DMS79 (cell line): ENCODE data around the gene NEAT1.

Experiments
- DNase-seq: peaks from one replicate; lab custom pipeline; 2025; lab: John Stamatoyannopoulos, UW

NEAT1 gene

DNA sequence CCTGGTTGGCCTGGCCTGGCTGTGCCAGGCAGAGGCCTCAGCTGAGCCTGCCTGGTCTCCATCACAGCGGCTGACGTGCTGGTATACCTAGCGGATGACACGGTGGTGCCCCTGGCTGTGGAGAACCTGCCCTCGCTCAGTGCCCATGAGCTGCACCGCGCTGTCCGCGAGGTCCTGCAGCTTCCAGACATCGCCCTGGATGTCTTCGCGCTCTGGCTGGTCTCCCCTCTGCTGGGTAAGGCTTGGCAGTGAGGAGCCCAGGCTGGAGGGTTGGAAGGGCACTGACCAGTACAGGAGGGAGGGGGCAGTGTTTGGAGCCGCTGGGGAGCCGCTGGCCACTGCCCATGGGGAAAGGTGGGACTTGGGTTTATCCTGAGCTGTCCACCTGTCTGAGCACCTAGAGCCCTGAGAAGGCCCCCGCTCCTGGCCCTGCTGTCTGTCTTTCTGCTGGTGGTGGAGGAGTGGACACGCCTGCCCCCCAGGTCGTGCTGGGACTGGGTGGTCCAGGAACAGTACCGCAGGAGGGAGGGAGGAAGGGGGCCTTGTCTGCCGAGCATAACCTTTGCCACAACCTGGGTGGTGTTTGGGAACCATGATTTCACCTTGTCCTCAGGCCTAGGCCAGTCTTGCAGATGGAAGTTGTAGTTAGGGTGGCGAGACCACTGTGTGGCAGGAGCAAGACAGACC lies 33.2 kb upstream of the NEAT1 start:
- DNase-seq: no peak

GRCh38 chr11:65390099-65390941 lies 32.3 kb upstream of the NEAT1 start:
- no peak for DNase-seq

DNA sequence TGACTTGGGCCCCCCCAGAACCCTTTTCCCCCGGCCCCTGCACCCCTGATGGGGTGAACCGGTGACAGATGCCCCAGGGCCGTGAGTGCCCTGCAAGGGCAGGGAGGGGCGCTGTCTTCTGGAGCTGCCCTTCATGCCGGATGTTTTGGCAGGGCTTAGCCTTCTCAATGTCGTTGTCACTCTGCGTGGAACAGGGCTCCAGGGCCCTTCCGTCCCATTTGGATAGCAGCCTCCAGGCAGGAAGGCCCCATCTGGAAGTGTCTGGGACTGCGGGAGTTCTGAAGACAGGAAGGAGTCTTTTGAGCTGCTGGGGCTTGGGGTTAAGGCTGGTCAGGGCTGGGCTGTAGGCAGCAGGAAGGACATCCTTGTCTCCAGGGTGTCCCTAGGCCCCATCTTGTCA lies 31.6 kb upstream of the NEAT1 start:
- DNase-seq: no peak

DNA sequence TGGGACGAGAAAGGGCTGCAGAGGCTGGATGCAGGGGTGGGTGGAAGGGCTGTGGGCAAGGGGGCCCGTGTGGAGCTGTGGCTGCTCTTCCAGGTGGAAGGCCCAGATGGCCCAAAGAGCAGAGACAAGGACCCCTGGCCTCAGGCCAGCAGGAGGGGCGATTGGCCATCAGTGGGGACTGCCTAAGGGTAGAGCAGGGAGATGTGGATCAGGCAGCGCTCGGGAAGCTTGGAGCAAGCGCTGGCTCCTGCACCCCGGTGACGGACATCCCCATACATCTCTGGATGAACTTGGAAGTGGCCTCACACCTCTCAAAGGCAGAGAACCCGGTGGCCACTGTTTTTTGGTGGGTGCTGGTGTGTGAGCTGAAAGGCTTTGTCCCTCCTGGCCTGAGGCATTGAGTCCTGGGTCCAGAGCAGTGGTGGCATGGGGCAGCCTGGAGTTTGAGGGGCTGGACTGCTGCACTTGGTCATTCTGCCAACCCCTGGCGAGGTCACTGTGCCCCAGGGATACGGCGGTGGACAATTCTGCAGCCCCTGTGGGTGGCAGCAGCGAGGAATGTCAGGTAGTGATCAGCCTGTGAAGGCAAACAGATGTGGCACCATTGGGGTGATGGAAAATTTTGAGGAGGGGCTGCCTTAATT lies 30.3 kb upstream of the NEAT1 start:
- no peak for DNase-seq

DNA sequence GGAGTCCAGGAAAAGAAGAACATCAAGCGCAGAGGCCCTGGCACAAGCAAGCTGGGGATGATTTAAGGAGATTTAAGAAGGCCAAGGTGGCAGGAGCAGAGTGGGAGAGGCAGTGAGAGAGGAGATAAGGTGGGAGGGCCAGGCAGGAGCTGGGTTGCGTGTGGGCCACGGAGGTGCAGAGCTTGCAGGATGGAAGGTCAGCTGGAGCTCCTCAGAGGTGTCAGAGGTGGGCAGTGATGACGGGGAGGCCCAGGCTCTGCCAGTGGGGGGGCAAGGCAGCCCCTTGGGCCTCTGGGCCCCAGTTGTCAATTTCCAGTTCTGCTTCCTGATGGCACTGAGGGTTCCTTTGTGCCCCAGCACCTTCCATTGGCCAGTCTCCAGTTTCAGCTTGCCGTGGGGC lies 29.7 kb upstream of the NEAT1 start:
- no peak for DNase-seq

- DNase-seq: no peak
Observed at GRCh38 chr11:65393513-65394079, 29.0 kb upstream of the NEAT1 start.

DNA sequence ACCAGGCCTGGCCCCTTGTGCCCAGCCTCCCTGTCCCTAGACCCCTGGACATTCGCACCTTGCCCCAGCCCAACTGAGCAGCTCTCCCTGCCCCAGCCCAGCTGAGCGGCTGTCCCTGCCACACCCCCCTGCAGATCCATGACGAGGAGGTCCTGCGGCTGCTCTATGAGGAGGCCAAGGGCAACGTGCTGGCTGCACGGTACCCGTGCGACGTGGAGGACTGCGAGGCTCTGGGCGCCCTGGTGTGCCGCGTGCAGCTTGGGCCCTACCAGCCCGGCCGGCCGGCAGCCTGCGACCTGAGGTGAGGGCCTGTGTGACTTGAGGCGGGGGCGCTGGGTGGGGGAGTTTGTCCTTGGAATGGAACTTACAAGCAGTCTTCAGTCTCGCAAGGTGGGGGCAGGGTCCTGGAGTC lies 28.5 kb upstream of the NEAT1 start:
- no peak for DNase-seq

GRCh38 chr11:65395961-65396530 lies 26.6 kb upstream of the NEAT1 start:
- no peak for DNase-seq

DNA sequence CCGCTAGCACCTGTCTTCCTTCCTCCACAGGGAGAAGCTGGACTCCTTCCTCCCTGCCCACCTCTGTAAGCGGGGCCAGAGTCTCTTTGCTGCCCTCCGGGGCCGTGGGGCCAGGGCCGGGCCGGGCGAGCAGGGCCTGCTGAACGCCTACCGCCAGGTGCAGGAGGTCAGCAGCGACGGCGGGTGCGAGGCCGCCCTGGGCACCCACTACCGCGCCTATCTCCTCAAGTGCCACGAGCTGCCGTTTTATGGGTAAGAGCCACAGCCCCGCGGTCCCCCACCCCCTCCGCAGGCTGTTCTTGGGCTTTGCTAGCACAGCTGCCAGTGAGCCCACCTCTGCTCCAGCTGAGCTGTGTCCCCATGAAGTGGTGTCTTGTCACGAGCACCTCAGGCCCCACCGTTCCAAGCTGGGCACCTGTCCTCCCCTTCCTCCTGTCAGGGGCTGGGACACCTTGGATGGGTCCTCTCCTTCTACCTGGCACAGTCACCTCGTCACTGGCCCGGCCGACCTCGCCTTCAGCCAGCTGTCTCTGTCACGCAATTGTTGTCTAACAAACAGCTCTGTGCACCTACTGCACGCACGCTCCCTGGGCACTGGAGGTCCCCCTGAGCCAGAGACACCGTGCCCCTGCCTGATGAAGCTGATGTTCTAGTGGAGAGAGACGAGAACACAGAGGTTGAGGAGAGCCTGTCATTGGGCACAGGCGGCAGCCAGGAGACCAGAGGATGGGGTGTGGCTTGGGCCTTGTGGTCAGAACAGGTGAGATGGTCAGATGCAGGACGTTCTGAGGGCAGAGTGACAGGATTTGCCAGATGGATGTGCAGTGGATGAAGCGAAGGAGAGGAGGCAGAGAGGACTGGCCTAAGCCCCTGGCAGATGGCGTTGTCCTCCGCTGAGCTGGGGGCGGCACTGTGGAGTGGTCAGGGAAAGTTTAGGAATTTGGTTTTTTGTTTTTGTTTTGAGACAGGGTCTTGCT lies 25.5 kb upstream of the NEAT1 start:
- no peak for DNase-seq

DNA sequence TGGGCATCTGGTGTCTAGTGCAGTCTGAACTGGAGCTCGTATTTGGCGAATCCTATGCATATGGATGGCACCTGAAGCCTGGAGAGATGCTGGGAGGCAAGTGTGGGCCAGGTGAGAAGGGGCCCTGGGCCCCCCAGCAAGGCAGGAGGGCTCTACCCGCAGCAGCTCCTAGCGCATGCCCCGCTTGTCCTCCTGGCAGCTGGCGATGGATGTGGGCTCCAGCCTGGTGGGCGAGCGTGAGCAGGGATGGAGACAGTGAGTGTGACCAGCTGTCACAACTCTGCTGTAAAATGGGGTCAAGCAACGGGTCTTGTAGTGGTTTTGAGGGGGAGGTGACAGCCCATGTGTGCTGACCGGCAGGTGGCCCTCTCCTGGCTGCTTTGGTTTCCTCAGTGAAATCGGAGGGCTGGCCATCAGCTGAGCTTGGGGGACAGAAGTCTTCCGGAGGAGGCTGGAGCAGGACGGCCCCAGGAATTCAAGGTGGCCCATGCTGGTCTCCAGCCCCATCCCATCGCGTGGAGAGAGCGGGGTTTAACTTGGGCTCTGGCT lies 24.2 kb upstream of the NEAT1 start:
- DNase-seq: no peak

DNA sequence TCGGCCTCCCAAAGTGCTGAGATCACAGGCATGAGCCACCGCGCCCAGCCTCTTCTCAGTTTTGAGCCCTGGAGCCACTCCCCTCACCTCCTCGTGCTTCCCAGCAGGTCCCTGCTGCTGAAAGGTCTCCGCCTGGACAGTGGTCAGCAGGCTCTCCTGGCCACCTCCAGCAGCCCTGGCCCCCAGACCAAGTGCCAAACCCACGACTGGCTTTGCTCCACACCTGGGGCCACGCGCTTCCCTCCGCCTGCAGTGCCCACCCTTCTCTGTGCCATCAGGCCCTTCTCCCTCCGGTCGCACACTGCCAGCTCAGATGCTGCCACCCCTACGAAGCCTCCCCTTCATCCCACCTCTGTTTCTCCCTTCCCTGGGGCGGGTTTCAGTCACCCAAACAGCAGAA lies 23.3 kb upstream of the NEAT1 start:
- no peak for DNase-seq

DNA sequence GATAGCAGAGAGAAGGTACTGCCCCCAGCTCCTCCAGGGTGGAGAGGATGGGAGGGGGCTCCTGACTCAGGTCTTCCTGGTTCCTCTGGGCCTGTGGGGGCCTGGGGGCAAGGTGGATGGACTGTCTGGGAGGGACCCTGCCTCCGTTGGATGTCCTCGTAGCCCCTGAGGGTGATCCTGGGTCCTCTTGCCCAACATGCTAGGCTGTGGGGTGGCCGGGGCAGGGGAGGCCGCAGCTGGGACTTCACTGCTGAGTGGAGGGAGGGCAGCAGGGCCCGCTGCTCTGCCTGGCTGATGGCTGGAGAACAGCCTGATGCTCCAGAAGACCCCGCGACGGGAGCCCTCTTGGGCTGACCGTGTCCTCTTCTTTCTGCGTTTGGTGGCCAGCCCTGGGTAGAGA lies 22.8 kb upstream of the NEAT1 start:
- no peak for DNase-seq

DNA sequence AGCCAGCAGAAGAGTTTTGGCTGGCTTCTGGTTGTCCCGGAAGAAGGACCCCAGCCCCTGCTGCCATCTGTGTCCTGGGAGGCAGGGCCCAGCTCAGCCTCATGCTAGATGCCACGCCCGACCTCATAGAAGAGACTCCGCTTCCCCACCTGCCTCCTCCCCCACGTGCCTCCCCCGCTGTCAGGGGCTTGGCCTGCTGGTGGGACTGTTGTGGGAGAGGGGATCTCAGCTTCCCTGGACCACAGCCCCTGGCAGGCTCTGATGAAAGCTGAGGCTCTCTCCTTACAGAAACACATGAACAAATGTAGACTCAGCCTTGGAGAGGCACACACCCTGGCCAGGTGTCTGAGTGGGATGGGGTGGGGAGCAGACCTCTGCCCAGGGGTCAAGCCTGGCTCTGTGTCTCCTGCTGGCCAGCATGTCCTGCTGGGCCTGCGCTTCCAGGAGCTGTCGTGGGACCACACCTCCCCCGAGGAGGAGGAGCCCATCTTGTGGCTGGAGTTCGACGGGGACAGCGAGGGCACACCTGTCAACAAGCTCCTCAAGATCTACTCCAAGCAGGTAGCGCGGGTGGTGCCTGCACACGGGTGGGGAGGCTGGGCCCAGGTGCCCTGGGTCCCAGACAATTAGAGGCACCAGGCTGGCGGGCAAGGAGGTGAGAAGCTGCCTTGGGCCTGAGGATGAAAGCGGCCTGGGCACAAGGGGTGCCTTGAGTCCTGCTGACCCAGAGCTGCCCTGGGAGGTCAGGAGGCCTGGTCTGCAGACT lies 22.1 kb upstream of the NEAT1 start:
- no peak for DNase-seq

DNA sequence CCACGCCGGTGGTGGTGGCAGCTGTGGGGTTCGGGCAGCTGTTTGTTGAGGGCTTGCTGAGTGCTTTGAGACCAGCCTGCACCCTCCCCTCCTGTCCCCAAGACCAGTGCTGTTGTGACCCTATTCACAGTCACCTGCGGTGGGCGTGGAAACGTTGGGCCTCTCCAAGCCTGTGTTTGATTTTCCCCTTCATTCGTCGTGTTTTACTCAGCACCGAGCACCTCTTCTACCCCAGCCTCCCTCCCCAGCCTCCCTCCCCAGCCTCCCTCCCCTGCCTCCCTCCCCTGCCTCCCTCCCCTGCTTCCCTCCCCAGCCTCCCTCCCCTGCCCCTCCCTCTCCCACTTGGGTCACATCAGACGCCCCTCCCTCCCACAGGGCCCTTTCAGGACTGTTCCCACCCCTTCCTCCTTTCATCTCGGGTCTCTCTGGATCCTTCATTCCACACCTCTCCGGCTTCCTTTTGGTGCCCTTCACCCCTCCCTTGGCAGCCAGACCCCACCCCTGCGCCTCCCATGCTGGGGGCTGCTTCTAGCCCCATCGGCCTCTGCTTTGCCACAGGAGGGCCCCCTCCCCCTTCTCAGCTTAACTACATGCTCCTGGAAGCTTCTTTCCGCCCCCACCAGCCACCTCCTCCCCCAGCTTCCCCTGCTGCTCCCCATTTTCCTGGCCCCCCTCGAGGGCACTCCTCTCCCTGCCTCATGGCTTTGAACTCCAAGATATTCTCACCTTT lies 21.4 kb upstream of the NEAT1 start:
- DNase-seq: no peak

DNA sequence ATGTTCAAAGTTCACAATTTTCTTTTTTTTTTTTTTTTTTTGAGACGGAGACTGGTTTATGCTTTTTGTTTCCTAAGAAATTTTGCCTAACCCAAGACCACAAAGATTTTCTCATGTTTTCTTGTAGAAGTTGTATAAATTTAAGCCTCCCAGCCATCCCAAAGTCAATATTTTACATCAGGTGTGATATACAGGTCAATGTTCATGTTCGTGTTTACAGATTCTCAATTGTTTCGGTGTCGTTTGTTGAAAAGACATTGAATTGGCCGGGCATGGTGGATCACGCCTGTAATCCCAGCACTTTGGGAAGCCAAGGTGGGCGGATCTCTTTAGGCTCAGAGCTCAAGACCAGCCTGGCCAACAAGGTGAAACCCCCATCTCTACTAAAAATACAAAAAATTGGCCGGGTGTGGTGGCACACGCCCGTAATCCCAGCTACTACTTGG lies 20.8 kb upstream of the NEAT1 start:
- no peak for DNase-seq

- DNase-seq: no peak
Observed at GRCh38 chr11:65402790-65403189, 19.8 kb upstream of the NEAT1 start.

DNA sequence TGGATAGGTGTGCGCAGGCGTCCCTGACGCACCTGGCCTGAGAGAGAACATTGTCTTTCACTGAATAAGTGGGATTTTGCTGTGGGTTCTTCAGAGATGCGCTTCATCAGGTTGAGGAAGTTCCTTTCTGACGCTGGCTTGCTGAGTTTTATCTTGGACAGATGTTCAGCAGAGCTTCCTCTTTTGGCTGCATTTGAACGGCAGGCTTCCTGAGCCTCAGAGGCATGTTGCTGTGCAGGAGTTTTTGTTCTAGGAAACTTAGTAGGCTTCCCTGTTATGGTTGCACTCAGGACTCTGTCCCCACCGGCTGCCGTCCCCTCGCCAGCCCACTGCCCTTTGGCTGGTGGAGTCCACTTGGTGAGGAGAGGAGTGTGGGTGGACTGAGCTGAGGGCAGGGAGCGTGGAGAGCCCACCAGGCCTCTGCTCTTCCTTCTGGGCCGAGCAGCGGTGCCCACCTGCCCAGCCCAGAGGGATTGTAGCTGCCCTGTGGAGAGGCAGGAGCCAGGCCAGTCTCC lies 18.9 kb upstream of the NEAT1 start:
- DNase-seq: no peak

DNA sequence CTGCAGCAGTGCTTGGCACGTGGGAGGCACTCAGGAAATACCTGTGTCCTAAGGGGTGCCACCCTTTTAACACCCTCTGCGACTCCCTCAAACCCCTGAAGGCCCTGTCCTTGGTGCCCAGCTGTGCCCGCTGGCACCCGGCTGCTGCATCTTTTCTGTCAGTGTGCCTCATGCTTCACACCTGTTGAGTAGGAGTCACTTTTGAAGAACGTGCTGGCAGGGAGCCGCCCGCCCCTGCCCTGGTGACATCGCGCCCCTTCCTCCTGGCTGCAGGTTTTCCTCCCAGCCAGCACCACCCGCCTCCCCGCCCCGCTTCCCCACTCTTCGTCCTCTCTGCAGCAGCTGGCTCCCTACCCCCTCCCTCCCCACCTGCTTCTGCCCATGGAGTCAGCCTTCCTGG lies 18.4 kb upstream of the NEAT1 start:
- DNase-seq: no peak
